HG02870 (cell line): Measurements from ENCODE around the gene ADNP2.

Experiments used
- ATAC-seq: cut with Tn5 transposase; IDR thresholded peaks from one replicate; pipeline ENCODE4 v1.9.1; 2021; ENCODE audit warnings: mild to moderate bottlenecking, moderate library complexity; ENCODE audit not compliant: unreplicated experiment

ADNP2 gene

GRCh38 chr18:80106482-80107051 lies 2.5 kb upstream of the ADNP2 start:
- ATAC-seq: no peak

DNA sequence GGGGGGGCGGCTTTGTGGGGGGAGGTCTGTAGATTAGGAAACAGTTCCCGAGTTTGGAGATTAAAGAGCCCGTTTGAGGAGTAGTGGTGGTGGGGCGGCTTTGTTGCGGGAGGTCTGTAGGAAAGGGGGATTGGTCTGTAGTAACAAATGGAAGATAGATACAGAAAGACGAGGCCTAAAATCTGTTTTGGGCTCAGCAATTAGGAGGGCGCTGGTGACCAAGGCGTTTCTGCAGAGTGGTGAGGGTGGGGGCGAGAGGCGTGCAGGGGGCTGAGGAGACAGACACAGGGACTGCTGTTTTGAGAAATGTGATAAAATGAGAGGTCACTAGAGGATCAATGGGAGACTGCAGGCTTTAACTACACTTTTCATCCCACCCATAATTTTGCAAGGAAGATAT lies 1.6 kb upstream of the ADNP2 start:
- no peak for ATAC-seq

DNA sequence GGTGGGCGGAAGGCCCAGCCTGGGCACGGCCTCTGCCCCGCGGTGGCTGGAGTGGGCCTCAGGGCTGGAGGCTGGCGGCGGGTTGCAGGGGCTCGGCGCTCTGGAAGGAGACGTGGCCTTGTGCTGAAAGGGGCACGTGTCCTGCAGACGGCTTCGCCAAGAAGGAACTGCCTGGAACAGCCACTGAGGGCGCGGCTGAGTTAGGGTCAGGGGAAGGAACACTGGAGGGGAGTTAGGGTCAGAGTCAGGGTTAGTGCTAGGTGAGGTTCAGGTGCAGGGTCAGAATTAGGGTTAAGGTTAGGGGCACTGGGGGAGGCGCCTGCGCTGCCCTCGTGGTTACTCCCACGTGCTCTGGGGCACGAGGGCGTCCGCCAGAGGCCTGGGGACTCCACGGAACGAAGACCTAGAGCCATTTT lies 933 bp upstream of the ADNP2 start:
- ATAC-seq: no peak

DNA sequence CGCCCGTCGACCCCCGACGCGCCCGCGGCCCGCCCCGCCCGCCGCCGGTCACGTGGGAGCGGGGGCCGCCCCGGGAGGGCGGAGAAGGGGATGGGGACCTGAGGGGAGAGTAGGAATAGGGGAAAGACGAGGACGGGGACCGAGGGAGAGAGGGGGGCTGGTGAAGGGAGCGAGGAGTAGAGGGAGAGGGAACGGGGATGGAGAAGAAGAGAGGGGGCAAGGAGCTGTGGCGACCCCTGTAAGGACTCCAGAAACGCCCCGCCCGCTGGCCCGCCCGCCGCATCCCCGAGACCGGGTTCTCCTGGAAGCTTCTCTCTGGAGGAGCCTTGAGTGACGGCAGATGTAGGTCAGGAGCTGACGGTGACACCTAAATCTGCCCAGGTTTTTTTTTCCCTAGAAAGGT lies 615 bp downstream of the ADNP2 start:
- ATAC-seq: peak; percentile 21

GRCh38 chr18:80112624-80113248 lies 3.7 kb downstream of the ADNP2 start:
- ATAC-seq: no peak

DNA sequence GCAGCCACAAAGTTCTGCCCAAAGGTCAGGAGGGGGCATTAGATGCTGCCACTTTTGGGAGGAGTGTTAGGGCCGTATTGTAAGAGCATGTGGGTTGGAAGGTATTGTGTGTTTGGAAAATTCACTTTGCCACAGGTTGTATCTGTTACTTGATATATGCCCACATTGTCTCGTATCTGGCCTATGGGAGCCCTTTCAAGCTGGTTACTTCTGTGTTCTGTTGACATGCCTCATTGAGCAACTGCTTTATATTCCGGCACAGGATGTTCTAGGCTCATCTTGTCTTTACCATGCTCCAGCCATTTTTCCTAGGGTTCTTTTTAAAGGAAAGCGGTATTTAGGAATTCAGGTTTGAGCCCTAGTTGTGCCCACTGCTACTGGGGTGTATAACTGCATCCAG lies 6.0 kb downstream of the ADNP2 start:
- ATAC-seq: no peak

- ATAC-seq: no peak
Measured at GRCh38 chr18:80119111-80119510, 10.0 kb downstream of the ADNP2 start.

DNA sequence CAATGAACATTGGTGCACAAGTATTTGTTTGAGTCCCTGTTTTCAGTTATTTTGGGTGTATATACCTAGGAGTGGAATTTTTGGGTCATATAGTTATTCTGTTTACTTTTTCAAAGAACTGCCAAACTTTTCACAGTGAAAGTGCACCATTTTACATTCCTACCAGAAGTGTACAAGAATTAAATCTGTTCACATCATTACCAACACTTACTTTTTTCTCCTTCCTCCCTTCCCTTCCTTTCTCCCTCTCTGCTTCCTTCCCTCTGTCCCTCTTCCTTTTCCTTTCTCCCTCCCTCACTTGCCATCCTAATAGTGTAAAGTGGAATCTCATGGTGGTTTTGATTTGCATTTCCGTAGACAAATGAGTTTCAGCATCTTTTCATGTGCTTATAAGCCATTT lies 11.9 kb downstream of the ADNP2 start:
- ATAC-seq: no peak

DNA sequence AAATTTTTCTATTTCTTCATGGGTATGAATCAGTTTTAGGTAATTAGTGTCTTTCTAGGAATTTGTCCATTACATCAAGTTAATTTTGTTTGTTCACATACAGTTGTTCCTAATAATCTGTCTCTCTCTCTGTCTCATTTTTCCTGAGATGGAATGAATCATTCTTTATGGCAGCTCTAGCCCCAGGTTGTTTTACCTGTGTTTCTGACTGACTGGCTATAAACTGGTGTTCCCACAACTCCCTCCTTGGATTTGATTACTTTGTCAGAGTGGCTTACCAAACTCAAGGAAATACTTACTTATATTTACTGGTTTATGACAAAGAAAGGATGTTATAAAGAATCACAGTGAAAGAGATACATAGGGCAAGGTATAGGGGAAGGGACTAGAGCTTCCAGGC lies 15.1 kb downstream of the ADNP2 start:
- no peak for ATAC-seq

DNA sequence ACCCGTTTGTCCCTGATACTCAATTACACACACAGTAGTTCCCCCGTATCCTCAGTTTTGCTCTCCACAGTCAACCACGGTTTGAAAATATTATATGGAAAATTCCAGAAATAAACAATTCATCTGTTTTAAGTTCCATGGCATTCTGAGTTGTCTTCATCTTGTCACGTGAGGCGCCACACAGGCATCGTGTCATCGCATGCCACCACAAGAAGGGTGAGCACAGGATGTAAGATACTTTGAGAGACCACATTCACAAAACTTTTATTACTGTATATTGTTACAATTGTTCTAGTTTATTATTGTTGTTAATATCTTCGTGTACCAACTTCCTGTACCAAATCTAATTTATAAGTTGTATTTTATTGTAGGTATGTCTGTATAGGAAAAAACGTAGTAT lies 17.7 kb downstream of the ADNP2 start:
- ATAC-seq: no peak

DNA sequence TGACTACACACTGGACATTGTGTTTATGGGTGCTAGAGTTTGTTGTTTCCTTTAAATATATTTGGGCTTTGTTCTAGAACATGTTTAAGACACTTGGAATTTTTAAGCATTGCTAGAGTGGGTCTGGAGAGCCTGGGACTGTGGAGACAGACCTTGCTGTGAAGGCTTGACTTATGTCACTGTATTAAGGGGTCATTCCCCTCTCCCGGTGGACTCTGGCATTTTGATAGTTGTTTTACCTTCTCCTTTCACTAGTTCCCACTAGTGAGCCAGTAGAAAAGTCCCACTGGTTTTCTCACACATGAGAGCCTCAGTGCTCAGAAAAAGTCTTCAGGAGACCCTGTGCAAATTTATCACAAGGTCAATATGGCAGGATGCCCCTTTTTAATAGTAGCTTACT lies 18.6 kb downstream of the ADNP2 start:
- ATAC-seq: no peak

DNA sequence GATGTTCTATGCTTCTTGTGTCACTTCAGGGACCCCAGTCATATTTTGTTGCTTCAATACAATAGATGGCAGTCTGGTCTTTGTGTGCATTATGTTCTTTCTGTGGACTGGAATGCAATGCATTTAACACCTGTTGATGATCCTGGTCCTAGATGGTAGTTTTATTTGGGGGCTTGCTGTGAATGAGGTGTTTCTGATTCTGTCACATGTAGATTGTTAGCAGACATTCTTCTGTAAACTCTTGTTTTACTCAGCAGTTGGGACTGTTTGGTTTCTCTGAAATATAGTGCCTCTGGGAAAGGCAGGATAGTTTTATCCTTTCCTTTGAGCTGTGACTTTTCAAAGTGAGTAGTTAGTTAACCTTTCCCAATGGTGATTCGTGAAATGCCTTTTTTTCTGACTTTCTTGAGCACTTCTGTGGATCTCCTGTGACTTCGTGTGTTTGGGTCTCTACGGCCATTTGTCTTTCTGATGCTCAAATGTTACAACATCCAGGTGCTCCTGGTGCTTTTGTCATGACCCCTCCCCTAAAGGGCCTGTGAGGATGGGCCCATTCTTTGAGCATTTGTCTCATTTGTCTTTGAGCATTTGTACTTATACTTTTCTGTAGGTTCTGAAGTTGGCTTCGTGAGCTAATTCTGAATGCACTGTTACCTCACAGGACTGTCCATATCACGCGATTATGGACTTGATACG lies 20.8 kb downstream of the ADNP2 start:
- ATAC-seq: no peak

- ATAC-seq: no peak
Measured at GRCh38 chr18:80130555-80130954, 21.5 kb downstream of the ADNP2 start.

GRCh38 chr18:80132180-80132812 lies 23.2 kb downstream of the ADNP2 start:
- no peak for ATAC-seq

- peak; percentile 45 for ATAC-seq
Measured at GRCh38 chr18:80133124-80133523, 24.1 kb downstream of the ADNP2 start.

DNA sequence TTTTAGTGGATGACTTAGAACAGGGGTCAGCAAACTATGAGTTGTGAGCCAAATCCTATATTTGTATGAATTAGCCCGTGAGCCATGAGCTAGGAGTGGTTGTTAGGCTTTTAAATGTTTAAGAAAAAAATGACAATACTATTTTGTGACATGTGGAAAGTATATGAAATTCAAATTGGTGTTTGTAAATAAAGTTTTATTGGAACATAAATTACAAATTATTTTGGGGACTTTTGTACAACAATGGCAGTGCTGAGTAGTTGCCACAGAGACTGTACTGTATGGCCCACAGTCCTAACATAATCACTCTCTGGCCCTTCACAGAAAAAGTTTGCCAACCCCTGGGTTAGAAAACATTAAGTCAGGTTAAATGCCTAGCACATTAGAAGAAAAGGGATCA lies 26.1 kb downstream of the ADNP2 start:
- ATAC-seq: no peak

DNA sequence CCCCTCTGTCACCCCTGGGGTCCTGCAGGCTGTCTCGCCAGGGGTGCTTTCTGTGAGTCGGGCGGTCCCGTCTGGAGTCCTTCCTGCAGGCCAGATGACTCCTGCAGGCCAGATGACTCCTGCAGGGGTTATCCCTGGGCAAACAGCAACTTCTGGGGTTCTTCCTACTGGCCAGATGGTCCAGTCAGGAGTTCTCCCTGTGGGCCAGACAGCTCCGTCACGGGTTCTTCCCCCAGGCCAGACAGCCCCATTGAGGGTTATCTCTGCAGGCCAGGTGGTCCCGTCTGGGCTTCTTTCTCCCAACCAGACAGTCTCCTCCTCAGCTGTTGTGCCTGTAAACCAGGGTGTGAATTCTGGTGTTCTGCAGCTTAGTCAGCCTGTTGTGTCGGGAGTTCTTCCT lies 27.6 kb downstream of the ADNP2 start:
- ATAC-seq: no peak

DNA sequence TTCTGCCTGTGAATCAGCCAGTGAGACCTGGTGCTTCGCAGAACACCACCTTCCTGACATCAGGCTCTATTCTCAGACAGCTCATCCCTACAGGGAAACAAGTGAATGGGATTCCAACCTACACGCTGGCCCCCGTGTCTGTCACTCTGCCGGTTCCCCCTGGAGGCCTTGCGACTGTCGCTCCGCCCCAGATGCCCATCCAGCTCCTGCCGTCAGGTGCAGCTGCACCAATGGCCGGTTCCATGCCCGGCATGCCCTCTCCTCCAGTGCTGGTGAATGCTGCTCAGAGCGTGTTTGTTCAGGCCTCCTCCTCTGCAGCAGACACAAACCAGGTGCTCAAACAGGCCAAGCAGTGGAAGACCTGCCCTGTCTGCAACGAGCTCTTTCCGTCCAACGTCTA lies 28.1 kb downstream of the ADNP2 start:
- ATAC-seq: no peak

- ATAC-seq: no peak
Measured at GRCh38 chr18:80137976-80138375, 28.9 kb downstream of the ADNP2 start.

DNA sequence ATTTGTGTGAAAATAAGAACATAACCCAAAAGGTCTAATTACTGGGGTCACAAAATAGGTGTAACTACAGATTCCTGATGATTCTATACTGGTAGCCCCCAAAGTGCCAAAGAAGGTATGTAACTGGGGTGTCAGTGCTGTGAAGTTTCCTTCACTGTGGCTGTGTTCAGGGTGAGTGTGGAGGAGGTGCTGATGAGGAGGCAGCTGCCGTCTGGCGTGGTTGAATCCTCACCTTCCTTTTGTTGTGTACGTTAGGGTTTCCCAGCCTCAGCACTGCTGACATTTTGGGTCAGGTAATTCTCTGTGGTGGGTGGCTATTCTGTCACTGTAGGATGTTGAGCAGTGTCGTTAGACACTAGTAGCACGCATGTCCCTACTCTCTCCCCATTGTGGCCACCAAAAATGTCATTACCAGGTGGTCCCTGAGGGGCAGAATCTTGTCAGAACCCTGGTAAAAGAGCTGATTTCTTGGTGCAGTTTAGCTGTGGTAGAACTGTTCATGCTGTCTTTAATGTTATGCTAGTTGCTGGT lies 31.5 kb downstream of the ADNP2 start:
- no peak for ATAC-seq

DNA sequence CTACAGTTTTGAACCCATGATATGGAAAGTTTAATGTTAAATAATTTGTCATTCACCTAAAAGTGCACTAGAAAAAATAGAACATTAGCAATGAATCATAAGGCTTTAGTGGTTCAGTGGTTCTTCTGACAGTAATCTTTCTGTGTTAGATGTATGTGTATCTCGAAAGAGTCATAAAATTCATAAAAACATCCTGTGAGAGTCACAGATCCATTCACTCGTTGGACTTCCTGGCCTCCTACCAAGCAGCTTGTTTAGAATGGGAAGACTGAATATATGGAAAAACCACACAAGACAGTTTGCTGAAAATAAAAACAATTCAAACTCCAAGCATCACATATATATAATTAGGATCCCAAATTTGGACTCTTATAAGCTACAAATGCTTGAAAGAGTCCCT lies 34.8 kb downstream of the ADNP2 start:
- ATAC-seq: no peak
